HepG2 (cell line): ENCODE data around the gene APOC4. TPM values are rescaled to one million over a fixed set of nuclear protein-coding genes. Genes with fewer than 3 reads are reported as not detected.
A peak's percentile ranks its signal among the peaks of the same experiment; 100 is the strongest.

Experiments
- BHLHE40 ChIP-seq: IDR thresholded peaks from 2 replicates; pipeline ENCODE4 v1.6.1; 2011; ENCODE audit warnings: low read length, improper control_type of control experiment
- FOXK1 ChIP-seq: sonication (generic); formaldehyde crosslinking; IDR thresholded peaks from 2 replicates; pipeline ENCODE4 v1.4.0; 2020; ENCODE audit warnings: low read depth, missing genetic modification reagents, borderline replicate concordance
- MAZ ChIP-seq, 2 experiments: sonication (generic) in 1 of 2; formaldehyde crosslinking in 1 of 2; IDR thresholded peaks; 2 replicates each; pipeline versions ENCODE4 v1.5.0 to v1.6.1; 2012 to 2020; ENCODE audit warnings: low read depth in 2 of 2, mild to moderate bottlenecking in 2 of 2, borderline replicate concordance in 1 of 2, improper control_type of control experiment in 1 of 2, low read length in 1 of 2, missing genetic modification reagents in 1 of 2, moderate library complexity in 1 of 2
- POLR2A ChIP-seq, 2 experiments: IDR thresholded peaks; 2 replicates each; pipeline ENCODE4 v1.6.1; 2011; ENCODE audit warnings: low read depth in 2 of 2, low read length in 2 of 2, mild to moderate bottlenecking in 1 of 2, moderate library complexity in 1 of 2; ENCODE audit not compliant: insufficient read depth in 1 of 2
- STAG1 ChIP-seq: sonication (generic); formaldehyde crosslinking; IDR thresholded peaks from 2 replicates; pipeline ENCODE4 v1.4.0; 2020; ENCODE audit warnings: missing genetic modification reagents
- ZNF367 ChIP-seq: sonication (generic); formaldehyde crosslinking; IDR thresholded peaks from 2 replicates; pipeline ENCODE4 v1.4.0; 2020; ENCODE audit warnings: missing genetic modification reagents, borderline replicate concordance
- ZNF567 ChIP-seq: sonication (generic); formaldehyde crosslinking; IDR thresholded peaks from 2 replicates; pipeline ENCODE4 v1.8.1; 2023; ENCODE audit warnings: mild to moderate bottlenecking, missing genetic modification reagents, borderline replicate concordance
- ZNF792 ChIP-seq: IDR thresholded peaks from 2 replicates; pipeline ENCODE4 v1.6.1; 2016
- polyA plus RNA-seq, 8 experiments: library from polyadenylated mRNA; depleted of rRNA in 3 of 8; stranded (reverse) in 7 of 8; unstranded in 1 of 8; fragments of >200 nt; fragmentation: Illumina TruSeq in 4 of 8; extraction: Trizol in 4 of 8; gene quantifications; 2 replicates each; pipeline versions ENCODE4 v1.2.1 to v1.2.3, GENCODE V29; 2011 to 2016; ENCODE audit warnings: low read depth in 4 of 8, missing spikeins in 1 of 8, mixed read lengths in 1 of 8; ENCODE audit not compliant: insufficient read depth in 1 of 8
- total RNA-seq, 5 experiments: library from RNA; depleted of rRNA; stranded (reverse); fragments of >200 nt; fragmentation: Illumina TruSeq; extraction: Trizol; gene quantifications; 2 replicates each; pipeline ENCODE4 v1.2.3, GENCODE V29; 2016; ENCODE audit warnings: low read depth in 1 of 5
- TF ChIP-seq, protein P1 (sequence below), 2 experiments: sonication (generic) in 1 of 2; formaldehyde crosslinking in 1 of 2; IDR thresholded peaks; 2 replicates each; pipeline versions ENCODE4 v1.4.0 to v1.6.1; 2018 to 2020; ENCODE audit warnings: missing genetic modification reagents in 2 of 2, borderline replicate concordance in 1 of 2, low read depth in 1 of 2, mild to moderate bottlenecking in 1 of 2, missing biosample characterization in 1 of 2
- TF ChIP-seq, protein P2 (sequence below): sonication (generic); formaldehyde crosslinking; IDR thresholded peaks from 2 replicates; pipeline ENCODE4 v1.4.0; 2020; ENCODE audit warnings: missing genetic modification reagents, borderline replicate concordance
- TF ChIP-seq, protein P3 (sequence below): IDR thresholded peaks from 2 replicates; pipeline ENCODE4 v1.6.1; 2012; ENCODE audit warnings: low read depth, low read length, improper control_type of control experiment
- TF ChIP-seq, protein P4 (sequence below): sonication (generic); formaldehyde crosslinking; IDR thresholded peaks from 2 replicates; pipeline ENCODE4 v1.8.0; 2022; ENCODE audit warnings: missing genetic modification reagents, mild to moderate bottlenecking, borderline replicate concordance
- TF ChIP-seq, protein P5 (sequence below): sonication (generic); formaldehyde crosslinking; IDR thresholded peaks from 2 replicates; pipeline ENCODE4 v1.8.0; 2023; ENCODE audit warnings: mild to moderate bottlenecking, missing genetic modification reagents
- TF ChIP-seq, protein P6 (sequence below): sonication (generic); formaldehyde crosslinking; IDR thresholded peaks from 2 replicates; pipeline ENCODE4; 2020; ENCODE audit warnings: missing genetic modification reagents, mild to moderate bottlenecking, borderline replicate concordance

The APOC4 gene
- total and polyA plus RNA-seq, 2 of the 13 experiments (the other 11 are each of a cell fraction or from before 2014, with no cell fraction given) = 0.46 TPM; not detected in 1

DNA sequence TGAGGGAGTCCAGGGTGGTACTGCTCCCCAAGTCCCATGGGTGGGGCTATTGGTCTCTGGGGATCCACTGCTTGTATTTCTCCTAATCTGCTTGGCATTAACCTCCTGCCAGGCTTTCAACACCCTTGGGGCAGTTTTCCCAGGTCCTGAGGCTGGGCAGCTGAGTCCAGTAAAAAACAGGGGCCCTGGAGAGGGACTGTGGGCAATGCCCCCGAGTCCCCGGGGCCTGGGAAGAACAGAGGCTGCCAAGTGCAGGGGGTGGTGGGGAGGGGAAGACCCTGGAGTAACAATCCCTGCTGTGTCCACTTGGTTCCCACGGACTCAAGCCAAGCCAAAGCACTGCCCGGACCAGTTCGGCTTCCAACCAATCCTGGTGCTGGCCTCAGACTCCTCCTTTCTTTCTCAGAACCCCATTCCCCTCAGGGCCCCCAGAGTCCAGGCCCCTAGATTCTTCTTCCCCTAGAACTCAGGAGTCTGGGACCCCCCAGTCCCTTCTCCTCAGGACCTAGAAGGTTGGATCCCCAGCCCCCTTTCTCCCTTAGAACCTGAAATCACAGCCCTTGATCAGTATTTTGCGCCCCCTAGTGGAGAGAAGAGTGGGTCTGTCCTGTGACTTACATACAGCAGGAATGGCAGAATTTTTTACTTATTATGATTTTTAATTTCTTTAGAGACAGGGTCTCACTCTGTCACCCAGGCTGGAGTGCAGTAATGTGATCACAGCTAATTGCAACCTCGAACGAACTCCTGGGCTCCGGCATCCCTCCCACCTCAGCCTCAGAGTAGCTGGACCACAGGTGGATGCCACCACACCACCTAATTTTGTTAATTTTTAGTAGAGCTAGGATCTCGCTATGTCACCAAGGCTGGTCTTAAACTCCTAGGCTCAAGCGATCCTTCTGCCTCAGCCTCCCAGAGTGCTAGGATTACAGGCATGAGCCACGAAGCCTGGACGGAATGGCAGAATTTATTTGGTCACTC is 9.4 kb downstream of the APOC4 start (continued):
- TF ChIP-seq, protein P1, sequence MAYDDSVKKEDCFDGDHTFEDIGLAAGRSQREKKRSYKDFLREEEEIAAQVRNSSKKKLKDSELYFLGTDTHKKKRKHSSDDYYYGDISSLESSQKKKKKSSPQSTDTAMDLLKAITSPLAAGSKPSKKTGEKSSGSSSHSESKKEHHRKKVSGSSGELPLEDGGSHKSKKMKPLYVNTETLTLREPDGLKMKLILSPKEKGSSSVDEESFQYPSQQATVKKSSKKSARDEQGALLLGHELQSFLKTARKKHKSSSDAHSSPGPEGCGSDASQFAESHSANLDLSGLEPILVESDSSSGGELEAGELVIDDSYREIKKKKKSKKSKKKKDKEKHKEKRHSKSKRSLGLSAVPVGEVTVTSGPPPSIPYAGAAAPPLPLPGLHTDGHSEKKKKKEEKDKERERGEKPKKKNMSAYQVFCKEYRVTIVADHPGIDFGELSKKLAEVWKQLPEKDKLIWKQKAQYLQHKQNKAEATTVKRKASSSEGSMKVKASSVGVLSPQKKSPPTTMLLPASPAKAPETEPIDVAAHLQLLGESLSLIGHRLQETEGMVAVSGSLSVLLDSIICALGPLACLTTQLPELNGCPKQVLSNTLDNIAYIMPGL (CRISPR knock-in tag; IDR thresholded peaks at IDR 0.05; ENCODE audit: borderline replicate concordance in 1 of 2, low read depth in 1 of 2) = peak in 1 of 2 experiments; percentile 24; a peak in 1 of 4 replicates
- TF ChIP-seq MAZ (IDR thresholded peaks at IDR 0.05; ENCODE audit: borderline replicate concordance, low read depth, low read length) (peak; percentile 56; the same call in 1 of the 2 replicates), MAZ (CRISPR knock-in tag; IDR thresholded peaks at IDR 0.05; ENCODE audit: low read depth) (peak; percentile 16; the same call in 1 of the 2 replicates), ZNF567 (CRISPR knock-in tag) (no peak), STAG1 (peak; percentile 78), FOXK1 (CRISPR knock-in tag) (no peak), ZNF792 (0 out of 2 replicates have a peak, but pooled peaks have one; percentile 6), ZNF367 (CRISPR knock-in tag) (no peak), POLR2A (IDR thresholded peaks at IDR 0.05; ENCODE audit: insufficient read depth in 1 of 2, low read depth in 2 of 2, low read length in 2 of 2) (peak; percentile 7 to 63; a peak in 2 of 4 replicates), BHLHE40 (0 out of 2 replicates have a peak, but pooled peaks have one; percentile 4)
- TF ChIP-seq, protein P2, sequence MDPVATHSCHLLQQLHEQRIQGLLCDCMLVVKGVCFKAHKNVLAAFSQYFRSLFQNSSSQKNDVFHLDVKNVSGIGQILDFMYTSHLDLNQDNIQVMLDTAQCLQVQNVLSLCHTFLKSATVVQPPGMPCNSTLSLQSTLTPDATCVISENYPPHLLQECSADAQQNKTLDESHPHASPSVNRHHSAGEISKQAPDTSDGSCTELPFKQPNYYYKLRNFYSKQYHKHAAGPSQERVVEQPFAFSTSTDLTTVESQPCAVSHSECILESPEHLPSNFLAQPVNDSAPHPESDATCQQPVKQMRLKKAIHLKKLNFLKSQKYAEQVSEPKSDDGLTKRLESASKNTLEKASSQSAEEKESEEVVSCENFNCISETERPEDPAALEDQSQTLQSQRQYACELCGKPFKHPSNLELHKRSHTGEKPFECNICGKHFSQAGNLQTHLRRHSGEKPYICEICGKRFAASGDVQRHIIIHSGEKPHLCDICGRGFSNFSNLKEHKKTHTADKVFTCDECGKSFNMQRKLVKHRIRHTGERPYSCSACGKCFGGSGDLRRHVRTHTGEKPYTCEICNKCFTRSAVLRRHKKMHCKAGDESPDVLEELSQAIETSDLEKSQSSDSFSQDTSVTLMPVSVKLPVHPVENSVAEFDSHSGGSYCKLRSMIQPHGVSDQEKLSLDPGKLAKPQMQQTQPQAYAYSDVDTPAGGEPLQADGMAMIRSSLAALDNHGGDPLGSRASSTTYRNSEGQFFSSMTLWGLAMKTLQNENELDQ (CRISPR knock-in tag) = no peak
- TF ChIP-seq, protein P3, sequence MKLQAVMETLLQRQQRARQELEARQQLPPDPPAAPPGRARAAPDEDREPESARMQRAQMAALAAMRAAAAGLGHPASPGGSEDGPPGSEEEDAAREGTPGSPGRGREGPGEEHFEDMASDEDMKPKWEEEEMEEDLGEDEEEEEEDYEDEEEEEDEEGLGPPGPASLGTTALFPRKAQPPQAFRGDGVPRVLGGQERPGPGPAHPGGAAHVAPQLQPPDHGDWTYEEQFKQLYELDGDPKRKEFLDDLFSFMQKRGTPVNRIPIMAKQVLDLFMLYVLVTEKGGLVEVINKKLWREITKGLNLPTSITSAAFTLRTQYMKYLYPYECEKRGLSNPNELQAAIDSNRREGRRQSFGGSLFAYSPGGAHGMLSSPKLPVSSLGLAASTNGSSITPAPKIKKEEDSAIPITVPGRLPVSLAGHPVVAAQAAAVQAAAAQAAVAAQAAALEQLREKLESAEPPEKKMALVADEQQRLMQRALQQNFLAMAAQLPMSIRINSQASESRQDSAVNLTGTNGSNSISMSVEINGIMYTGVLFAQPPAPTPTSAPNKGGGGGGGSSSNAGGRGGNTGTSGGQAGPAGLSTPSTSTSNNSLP = no peak
- TF ChIP-seq, protein P4, sequence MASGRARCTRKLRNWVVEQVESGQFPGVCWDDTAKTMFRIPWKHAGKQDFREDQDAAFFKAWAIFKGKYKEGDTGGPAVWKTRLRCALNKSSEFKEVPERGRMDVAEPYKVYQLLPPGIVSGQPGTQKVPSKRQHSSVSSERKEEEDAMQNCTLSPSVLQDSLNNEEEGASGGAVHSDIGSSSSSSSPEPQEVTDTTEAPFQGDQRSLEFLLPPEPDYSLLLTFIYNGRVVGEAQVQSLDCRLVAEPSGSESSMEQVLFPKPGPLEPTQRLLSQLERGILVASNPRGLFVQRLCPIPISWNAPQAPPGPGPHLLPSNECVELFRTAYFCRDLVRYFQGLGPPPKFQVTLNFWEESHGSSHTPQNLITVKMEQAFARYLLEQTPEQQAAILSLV (CRISPR knock-in tag) = no peak
- TF ChIP-seq, protein P5, sequence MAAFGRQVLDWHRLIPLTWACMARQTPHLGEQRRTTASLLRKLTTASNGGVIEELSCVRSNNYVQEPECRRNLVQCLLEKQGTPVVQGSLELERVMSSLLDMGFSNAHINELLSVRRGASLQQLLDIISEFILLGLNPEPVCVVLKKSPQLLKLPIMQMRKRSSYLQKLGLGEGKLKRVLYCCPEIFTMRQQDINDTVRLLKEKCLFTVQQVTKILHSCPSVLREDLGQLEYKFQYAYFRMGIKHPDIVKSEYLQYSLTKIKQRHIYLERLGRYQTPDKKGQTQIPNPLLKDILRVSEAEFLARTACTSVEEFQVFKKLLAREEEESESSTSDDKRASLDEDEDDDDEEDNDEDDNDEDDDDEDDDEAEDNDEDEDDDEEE (CRISPR knock-in tag) = peak; percentile 43; the same call in 1 of the 2 replicates
- TF ChIP-seq, protein P6, sequence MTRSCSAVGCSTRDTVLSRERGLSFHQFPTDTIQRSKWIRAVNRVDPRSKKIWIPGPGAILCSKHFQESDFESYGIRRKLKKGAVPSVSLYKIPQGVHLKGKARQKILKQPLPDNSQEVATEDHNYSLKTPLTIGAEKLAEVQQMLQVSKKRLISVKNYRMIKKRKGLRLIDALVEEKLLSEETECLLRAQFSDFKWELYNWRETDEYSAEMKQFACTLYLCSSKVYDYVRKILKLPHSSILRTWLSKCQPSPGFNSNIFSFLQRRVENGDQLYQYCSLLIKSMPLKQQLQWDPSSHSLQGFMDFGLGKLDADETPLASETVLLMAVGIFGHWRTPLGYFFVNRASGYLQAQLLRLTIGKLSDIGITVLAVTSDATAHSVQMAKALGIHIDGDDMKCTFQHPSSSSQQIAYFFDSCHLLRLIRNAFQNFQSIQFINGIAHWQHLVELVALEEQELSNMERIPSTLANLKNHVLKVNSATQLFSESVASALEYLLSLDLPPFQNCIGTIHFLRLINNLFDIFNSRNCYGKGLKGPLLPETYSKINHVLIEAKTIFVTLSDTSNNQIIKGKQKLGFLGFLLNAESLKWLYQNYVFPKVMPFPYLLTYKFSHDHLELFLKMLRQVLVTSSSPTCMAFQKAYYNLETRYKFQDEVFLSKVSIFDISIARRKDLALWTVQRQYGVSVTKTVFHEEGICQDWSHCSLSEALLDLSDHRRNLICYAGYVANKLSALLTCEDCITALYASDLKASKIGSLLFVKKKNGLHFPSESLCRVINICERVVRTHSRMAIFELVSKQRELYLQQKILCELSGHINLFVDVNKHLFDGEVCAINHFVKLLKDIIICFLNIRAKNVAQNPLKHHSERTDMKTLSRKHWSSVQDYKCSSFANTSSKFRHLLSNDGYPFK = no peak
